HG02870 (cell line): Measurements from ENCODE around the gene MRE11.
A peak's percentile ranks its signal among the peaks of the same experiment; 100 is the strongest.
"Not testable (repeated sequence)": the region's sequence is repeated elsewhere in the genome, so short reads cannot be mapped to it uniquely, and the experiment has no call there.

ENCODE experiments used
- ATAC-seq: cut with Tn5 transposase; IDR thresholded peaks from one replicate; pipeline ENCODE4 v1.9.1; 2021; ENCODE audit warnings: mild to moderate bottlenecking, moderate library complexity; ENCODE audit not compliant: unreplicated experiment

The MRE11 gene

GRCh38 chr11:94507485-94507884, 13.8 kb upstream of the MRE11 start:
- no peak for ATAC-seq

- ATAC-seq: not testable (repeated sequence)
These were observed 12.9 kb upstream of the MRE11 start for GRCh38 chr11:94506513-94506912.

GRCh38 chr11:94504689-94505293, 11.1 kb upstream of the MRE11 start:
- peak; percentile 65 for ATAC-seq

GRCh38 chr11:94501522-94501921, 7.9 kb upstream of the MRE11 start:
- ATAC-seq: no peak

GRCh38 chr11:94500181-94500580, 6.5 kb upstream of the MRE11 start:
- no peak for ATAC-seq

- ATAC-seq: peak; percentile 55
These were observed 559 bp upstream of the MRE11 start for GRCh38 chr11:94494126-94494680.

GRCh38 chr11:94486068-94486467, 7.6 kb downstream of the MRE11 start:
- ATAC-seq: no peak

GRCh38 chr11:94481342-94481741, 12.3 kb downstream of the MRE11 start:
- no peak for ATAC-seq

- no peak for ATAC-seq
These were observed 16.0 kb downstream of the MRE11 start for GRCh38 chr11:94477624-94478023.

GRCh38 chr11:94472916-94473799, 20.5 kb downstream of the MRE11 start:
- peak; percentile 79 for ATAC-seq

GRCh38 chr11:94469416-94469815, 24.2 kb downstream of the MRE11 start:
- ATAC-seq: peak; percentile 91

- peak; percentile 77 for ATAC-seq
These were observed 34.1 kb downstream of the MRE11 start for GRCh38 chr11:94459576-94459975.

GRCh38 chr11:94457118-94458029, 36.3 kb downstream of the MRE11 start:
- no peak for ATAC-seq

GRCh38 chr11:94455861-94456260, 37.8 kb downstream of the MRE11 start:
- no peak for ATAC-seq

- no peak for ATAC-seq
These were observed 39.3 kb downstream of the MRE11 start for GRCh38 chr11:94454301-94454700.

GRCh38 chr11:94452988-94453387, 40.7 kb downstream of the MRE11 start:
- no peak for ATAC-seq

- ATAC-seq: no peak
These were observed 43.6 kb downstream of the MRE11 start for GRCh38 chr11:94450048-94450447.

GRCh38 chr11:94449437-94449836, 44.2 kb downstream of the MRE11 start:
- ATAC-seq: no peak

GRCh38 chr11:94449029-94449428, 44.6 kb downstream of the MRE11 start:
- ATAC-seq: no peak

GRCh38 chr11:94447149-94447548, 46.5 kb downstream of the MRE11 start:
- ATAC-seq: no peak

GRCh38 chr11:94445641-94446040, 48.0 kb downstream of the MRE11 start:
- ATAC-seq: no peak
